GM12875 (cell line): ENCODE measurements around the gene CHDH.

Source experiments
- H3K4me3 ChIP-seq: one replicate; pipeline ENCODE4 v1.5.1; 2011; ENCODE audit warnings: low read depth, low read length, control low read depth
- TF ChIP-seq, protein P1 (sequence below): IDR thresholded peaks from 2 replicates; pipeline ENCODE4 v1.5.1; 2011; ENCODE audit warnings: low read depth, mild to moderate bottlenecking, control low read depth, inconsistent platforms, low read length, moderate library complexity, borderline replicate concordance; ENCODE audit not compliant: insufficient read depth

CHDH gene

DNA sequence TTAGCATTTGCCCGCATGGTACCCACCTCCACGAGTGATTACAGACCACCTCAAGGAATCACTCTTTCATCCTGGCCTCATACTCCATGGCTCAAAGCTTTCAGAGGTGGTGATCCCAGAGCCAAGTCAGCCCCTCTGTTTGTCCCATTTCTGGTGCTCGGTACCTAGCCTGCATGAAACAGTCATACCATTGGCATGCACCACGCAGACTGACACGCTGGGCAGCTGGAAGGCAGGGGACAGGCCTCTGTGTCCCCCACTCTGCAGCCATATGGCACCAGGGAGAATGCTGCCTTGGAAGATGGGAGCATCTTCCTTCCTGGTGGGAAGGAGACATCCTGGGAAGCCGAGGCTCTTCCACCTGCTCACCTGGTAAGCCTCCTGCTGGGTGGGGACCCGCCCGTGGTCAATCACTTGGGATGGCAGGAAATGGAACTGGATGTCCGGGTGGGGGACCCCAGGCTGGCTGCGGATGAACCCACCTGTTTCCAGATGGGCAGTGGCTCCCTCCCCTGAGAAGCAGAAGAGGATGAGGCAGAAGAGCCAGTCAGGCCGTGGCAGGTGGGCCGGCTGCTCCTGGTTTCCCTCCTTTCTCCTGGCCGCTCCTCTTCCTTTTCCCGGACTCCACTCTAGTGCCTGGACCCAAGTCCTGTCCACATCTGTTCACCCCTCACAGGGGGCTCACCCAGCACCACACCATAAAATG lies 26.9 kb downstream of the CHDH start:
- H3K4me3 ChIP-seq: no peak overlapping the region
- TF ChIP-seq, protein P1, sequence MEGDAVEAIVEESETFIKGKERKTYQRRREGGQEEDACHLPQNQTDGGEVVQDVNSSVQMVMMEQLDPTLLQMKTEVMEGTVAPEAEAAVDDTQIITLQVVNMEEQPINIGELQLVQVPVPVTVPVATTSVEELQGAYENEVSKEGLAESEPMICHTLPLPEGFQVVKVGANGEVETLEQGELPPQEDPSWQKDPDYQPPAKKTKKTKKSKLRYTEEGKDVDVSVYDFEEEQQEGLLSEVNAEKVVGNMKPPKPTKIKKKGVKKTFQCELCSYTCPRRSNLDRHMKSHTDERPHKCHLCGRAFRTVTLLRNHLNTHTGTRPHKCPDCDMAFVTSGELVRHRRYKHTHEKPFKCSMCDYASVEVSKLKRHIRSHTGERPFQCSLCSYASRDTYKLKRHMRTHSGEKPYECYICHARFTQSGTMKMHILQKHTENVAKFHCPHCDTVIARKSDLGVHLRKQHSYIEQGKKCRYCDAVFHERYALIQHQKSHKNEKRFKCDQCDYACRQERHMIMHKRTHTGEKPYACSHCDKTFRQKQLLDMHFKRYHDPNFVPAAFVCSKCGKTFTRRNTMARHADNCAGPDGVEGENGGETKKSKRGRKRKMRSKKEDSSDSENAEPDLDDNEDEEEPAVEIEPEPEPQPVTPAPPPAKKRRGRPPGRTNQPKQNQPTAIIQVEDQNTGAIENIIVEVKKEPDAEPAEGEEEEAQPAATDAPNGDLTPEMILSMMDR: no peak

GRCh38 chr3:53818221-53819162 lies 27.7 kb downstream of the CHDH start:
- H3K4me3 ChIP-seq: no peak overlapping the region
- TF ChIP-seq, protein P1: no peak

DNA sequence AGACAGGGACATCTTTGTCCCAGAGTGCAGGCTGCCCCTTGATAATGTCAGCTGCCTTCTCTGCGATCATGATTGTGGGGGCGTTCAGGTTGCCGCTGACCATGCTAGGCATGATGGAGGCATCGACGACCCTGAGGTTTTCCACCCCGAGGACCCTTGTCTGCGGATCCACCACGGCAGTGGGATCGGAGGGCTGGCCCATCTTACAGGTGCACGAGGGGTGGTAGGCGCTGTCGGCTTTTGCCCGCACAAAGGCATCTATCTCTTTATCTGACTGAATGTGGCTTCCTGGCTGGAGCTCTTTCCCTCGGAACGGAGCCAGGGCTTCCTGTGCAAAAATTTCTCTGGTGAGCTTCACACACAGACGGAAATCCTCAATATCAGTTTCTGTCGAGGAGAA lies 28.4 kb downstream of the CHDH start:
- no peak overlapping the region for H3K4me3 ChIP-seq
- TF ChIP-seq, protein P1: no peak

GRCh38 chr3:53817211-53817610 lies 29.0 kb downstream of the CHDH start:
- TF ChIP-seq, protein P1: no peak
- no peak overlapping the region for H3K4me3 ChIP-seq

- no peak overlapping the region for H3K4me3 ChIP-seq
- TF ChIP-seq, protein P1: no peak
Observed at GRCh38 chr3:53816425-53816824, 29.8 kb downstream of the CHDH start.

DNA sequence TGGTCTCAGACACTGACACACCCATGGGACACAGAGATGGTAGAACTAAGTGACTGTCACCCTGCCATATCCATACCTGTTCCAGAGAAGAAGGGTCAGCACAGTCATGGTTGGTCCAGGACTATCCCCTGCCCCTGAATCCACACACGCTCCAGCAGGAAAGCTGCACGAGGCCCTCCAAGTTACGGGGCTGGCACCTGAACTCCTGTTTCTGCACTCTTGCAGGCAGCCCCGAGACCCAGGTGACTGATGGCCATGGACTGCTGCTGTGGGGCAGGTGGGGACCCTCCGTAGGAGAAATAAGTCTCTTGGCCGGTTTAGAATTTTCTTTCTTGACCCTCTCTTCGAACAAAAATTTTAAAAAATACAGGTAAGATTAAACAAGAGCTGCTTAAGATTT lies 30.6 kb downstream of the CHDH start:
- no peak overlapping the region for H3K4me3 ChIP-seq
- TF ChIP-seq, protein P1: no peak
